Nephron progenitor cell (in vitro differentiated cells): Measurements from ENCODE around the gene NOX3.

Experiments used
- DNase-seq: peaks from one replicate; pipeline ENCODE4 v3.0.0; 2021
- H3K27ac Mint-ChIP-seq: 2 replicates; pipeline ENCODE4 v1.8.0; 2021; ENCODE audit warnings: mild to moderate bottlenecking, moderate library complexity, mixed read lengths
- H3K27me3 Mint-ChIP-seq: 2 replicates; pipeline ENCODE4 v1.8.0; 2021; ENCODE audit warnings: mild to moderate bottlenecking, low read depth, mixed read lengths; ENCODE audit not compliant: poor library complexity
- H3K36me3 Mint-ChIP-seq: 2 replicates; pipeline ENCODE4 v1.8.0; 2021; ENCODE audit warnings: low read depth, mixed read lengths
- H3K4me1 Mint-ChIP-seq: 2 replicates; pipeline ENCODE4 v1.8.0; 2021; ENCODE audit warnings: mixed read lengths
- H3K4me3 Mint-ChIP-seq: 2 replicates; pipeline ENCODE4 v1.8.0; 2021; ENCODE audit warnings: mild to moderate bottlenecking, moderate library complexity, mixed read lengths
- H3K9me3 Mint-ChIP-seq: 2 replicates; pipeline ENCODE4 v1.8.0; 2021; ENCODE audit warnings: mild to moderate bottlenecking, moderate library complexity, mixed read lengths
- TF ChIP-seq, protein P1 (sequence below): fragments of 200-600 bp; sonication (generic); IDR thresholded peaks from 2 replicates; pipeline ENCODE4 v1.5.0; 2021; ENCODE audit warnings: antibody characterized with exemption

Gene NOX3

GRCh38 chr6:155422635-155423034 is 33.0 kb downstream of the NOX3 start:
- TF ChIP-seq, protein P1, sequence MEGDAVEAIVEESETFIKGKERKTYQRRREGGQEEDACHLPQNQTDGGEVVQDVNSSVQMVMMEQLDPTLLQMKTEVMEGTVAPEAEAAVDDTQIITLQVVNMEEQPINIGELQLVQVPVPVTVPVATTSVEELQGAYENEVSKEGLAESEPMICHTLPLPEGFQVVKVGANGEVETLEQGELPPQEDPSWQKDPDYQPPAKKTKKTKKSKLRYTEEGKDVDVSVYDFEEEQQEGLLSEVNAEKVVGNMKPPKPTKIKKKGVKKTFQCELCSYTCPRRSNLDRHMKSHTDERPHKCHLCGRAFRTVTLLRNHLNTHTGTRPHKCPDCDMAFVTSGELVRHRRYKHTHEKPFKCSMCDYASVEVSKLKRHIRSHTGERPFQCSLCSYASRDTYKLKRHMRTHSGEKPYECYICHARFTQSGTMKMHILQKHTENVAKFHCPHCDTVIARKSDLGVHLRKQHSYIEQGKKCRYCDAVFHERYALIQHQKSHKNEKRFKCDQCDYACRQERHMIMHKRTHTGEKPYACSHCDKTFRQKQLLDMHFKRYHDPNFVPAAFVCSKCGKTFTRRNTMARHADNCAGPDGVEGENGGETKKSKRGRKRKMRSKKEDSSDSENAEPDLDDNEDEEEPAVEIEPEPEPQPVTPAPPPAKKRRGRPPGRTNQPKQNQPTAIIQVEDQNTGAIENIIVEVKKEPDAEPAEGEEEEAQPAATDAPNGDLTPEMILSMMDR, result no peak
- no peak overlapping the region for H3K4me3 Mint-ChIP-seq
- H3K36me3 Mint-ChIP-seq, result no peaks in the 10 kb centered on the region
- no peaks in the 10 kb centered on the region for H3K9me3 Mint-ChIP-seq
- peak; percentile 19 for DNase-seq
- H3K27me3 Mint-ChIP-seq, result peaks cover 9% of the 10 kb centered on the region
- no peak overlapping the region for H3K27ac Mint-ChIP-seq
- H3K4me1 Mint-ChIP-seq, result peaks cover 38% of the 10 kb centered on the region

- Mint-ChIP-seq H3K27ac (no peak overlapping the region), H3K9me3 (no peaks in the 10 kb centered on the region), H3K4me3 (no peak overlapping the region), H3K36me3 (no peaks in the 10 kb centered on the region), H3K4me1 (peaks cover 45% of the 10 kb centered on the region), H3K27me3 (peaks cover 9% of the 10 kb centered on the region)
- no peak for DNase-seq
- TF ChIP-seq, protein P1, result no peak
Observed at GRCh38 chr6:155420492-155420891, 35.1 kb downstream of the NOX3 start.

DNA sequence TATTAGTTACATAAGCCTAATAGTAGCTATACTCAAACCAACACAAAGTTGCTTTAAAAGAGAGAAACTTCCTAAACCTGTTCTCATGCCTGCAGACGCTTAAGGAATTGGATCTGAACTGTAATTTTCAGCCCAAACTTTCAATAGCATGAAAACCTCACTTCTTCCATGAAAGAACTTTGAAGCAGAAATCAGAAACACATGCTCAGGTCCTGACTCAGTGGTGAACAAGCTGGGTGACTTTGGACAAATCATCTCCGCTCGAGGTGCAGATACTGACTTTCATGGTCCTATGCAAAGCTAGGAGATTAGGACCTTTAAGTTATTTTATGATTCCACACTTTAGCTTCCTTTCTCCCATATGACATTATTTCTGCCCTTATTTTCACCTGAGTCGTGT is 36.5 kb downstream of the NOX3 start:
- Mint-ChIP-seq H3K27ac (no peak overlapping the region), H3K27me3 (peaks cover 8% of the 10 kb centered on the region), H3K36me3 (no peaks in the 10 kb centered on the region), H3K4me3 (no peak overlapping the region), H3K9me3 (no peaks in the 10 kb centered on the region), H3K4me1 (peaks cover 45% of the 10 kb centered on the region)
- TF ChIP-seq, protein P1, result no peak
- DNase-seq, result no peak

DNA sequence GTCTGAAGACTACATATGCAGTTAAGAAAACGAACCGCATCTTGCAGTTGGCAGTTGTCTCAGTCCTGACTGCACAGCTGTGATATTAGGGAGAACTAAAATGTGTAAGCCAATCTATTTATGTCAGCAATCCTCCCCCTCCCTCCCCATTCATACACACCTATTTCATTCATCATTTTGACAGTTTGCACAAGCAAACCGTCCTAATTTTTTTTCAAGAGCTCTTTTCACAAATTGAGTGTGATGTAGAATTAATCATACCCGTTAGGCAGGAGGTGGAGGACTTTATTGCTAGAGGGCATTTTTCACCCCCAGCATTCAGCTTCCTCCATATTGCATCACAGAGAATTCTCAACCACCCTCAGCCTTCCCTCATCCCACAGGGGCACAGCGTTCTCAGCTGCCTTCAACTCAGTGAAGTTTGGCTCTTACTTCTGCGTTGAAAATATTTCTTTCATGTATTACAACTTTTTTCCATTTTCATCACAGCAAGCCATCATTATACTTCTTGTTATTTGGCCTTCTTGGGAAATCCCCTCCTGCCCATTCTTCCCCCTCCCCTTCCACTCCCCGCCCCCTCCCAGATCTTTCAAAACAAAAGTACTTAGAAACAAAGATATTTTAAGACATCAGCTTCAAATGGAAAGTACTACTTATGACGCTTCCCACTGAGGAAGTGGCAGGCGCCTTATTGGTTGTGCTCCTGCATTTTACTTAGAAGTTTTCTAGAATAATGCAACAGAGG is 37.5 kb downstream of the NOX3 start:
- Mint-ChIP-seq H3K9me3 (no peaks in the 10 kb centered on the region), H3K27me3 (peaks cover 5% of the 10 kb centered on the region), H3K4me1 (peaks cover 45% of the 10 kb centered on the region), H3K36me3 (no peaks in the 10 kb centered on the region), H3K27ac (no peak overlapping the region), H3K4me3 (no peak overlapping the region)
- TF ChIP-seq, protein P1, result no peak
- no peak for DNase-seq

DNA sequence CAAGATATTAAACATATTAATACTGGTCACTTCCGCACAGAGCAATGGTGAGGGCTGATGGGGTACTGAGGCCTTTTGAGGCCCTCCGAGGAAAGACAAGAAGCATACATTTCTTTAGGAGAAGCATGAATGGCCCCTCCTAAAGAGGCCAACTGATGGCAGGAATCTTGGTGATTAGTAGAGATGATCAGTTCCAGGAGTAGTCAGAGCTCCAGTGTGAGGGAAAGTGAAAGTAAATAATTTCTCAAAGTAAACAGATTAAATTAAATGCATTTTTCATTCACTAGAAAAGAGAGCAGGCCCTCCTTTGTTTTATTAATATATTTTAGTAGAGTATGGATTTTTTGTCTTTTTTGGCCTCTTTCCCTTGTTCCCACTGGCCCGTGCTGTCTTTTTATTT is 38.2 kb downstream of the NOX3 start:
- no peaks in the 10 kb centered on the region for H3K36me3 Mint-ChIP-seq
- DNase-seq, result no peak
- peaks cover 5% of the 10 kb centered on the region for H3K27me3 Mint-ChIP-seq
- H3K4me1 Mint-ChIP-seq, result peaks cover 41% of the 10 kb centered on the region
- no peaks in the 10 kb centered on the region for H3K9me3 Mint-ChIP-seq
- TF ChIP-seq, protein P1, result no peak
- H3K27ac Mint-ChIP-seq, result no peak overlapping the region
- no peak overlapping the region for H3K4me3 Mint-ChIP-seq

- no peaks in the 10 kb centered on the region for H3K27me3 Mint-ChIP-seq
- TF ChIP-seq, protein P1, result no peak
- no peaks in the 10 kb centered on the region for H3K36me3 Mint-ChIP-seq
- DNase-seq, result no peak
- peaks cover 28% of the 10 kb centered on the region for H3K4me1 Mint-ChIP-seq
- no peaks in the 10 kb centered on the region for H3K9me3 Mint-ChIP-seq
- H3K27ac Mint-ChIP-seq, result no peak overlapping the region
- no peak overlapping the region for H3K4me3 Mint-ChIP-seq
Observed at GRCh38 chr6:155415953-155416352, 39.7 kb downstream of the NOX3 start.
